ENCODE results near the gene TSPYL6.

DNA sequence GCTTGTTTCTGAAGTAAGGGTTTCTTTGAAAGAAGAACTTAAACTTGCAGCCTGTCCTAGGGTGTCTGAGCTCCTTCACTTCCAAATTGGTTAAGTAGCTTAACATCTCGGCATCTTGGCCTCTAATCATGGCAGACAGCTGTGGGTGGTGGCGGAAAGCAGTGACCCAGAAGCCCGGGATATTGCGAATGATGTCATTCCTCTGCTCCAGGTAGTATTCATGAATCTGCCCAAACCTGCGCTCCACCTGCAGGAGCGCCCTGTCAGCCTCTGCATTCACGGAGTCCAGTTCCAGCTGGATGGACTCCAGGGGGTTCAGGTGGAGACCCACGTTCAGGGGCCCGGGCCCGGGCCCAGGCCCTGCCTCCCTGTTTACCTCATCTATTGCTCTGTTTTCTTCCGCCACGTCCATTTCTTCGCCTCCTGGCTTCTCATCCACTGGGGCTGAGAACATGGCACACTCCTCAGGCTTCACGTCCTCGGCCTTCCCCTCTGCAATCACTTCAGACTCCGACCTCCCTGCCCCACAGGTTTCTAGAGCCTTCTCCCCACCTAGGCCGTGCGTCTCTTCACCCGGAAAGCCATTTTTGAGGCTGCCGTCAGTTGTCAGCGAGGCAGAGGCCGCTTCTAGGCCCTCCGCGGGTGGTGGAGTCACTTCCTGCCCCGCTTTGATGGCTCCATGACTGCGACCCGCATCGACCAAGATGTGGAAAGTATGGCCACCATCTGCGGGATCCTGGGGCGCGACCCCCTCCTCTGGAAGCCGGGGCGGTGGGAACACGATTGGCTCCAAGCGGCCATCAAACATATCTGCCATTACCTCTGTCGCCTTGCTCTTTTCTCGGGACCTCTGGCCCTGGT, 569 bp downstream of the TSPYL6 start:
- TF ChIP-seq, protein P1, sequence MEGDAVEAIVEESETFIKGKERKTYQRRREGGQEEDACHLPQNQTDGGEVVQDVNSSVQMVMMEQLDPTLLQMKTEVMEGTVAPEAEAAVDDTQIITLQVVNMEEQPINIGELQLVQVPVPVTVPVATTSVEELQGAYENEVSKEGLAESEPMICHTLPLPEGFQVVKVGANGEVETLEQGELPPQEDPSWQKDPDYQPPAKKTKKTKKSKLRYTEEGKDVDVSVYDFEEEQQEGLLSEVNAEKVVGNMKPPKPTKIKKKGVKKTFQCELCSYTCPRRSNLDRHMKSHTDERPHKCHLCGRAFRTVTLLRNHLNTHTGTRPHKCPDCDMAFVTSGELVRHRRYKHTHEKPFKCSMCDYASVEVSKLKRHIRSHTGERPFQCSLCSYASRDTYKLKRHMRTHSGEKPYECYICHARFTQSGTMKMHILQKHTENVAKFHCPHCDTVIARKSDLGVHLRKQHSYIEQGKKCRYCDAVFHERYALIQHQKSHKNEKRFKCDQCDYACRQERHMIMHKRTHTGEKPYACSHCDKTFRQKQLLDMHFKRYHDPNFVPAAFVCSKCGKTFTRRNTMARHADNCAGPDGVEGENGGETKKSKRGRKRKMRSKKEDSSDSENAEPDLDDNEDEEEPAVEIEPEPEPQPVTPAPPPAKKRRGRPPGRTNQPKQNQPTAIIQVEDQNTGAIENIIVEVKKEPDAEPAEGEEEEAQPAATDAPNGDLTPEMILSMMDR (IDR thresholded peaks at IDR 0.05), result no peak
- no peak for TF ChIP-seq POLR2A (IDR thresholded peaks at IDR 0.05)

Data from body of pancreas (tissue), 4 donors.